ENCODE measurements around the gene SYT13. TPM values are rescaled to one million over a fixed set of nuclear protein-coding genes. Genes with fewer than 3 reads are reported as not detected.

SYT13 gene
- polyA plus RNA-seq, 1 donor (not counting 4 experiments of a cell fraction or from before 2014, with no cell fraction given), result not detected

GRCh38 chr11:45278714-45279113 is 7.4 kb downstream of the SYT13 start:
- Histone ChIP-seq H3K27me3 (ENCODE audit: control insufficient read depth, extremely low read depth, insufficient read depth, low read length) (peaks cover 14% of the 10 kb centered on the region), H3K4me2 (ENCODE audit: control insufficient read depth, extremely low read depth, insufficient read depth, low read depth, low read length) (no peak overlapping the region), H3K9me1 (ENCODE audit: control insufficient read depth, extremely low read depth, insufficient read depth, low read length) (no peaks in the 10 kb centered on the region), H4K20me1 (ENCODE audit: control insufficient read depth, extremely low read depth, insufficient read depth, low read length) (no peaks in the 10 kb centered on the region), H3K79me2 (ENCODE audit: control insufficient read depth, insufficient read depth, low read length) (no peaks in the 10 kb centered on the region), H3K27ac (ENCODE audit: control insufficient read depth, insufficient read depth, low read length) (no peak overlapping the region), H3K36me3 (ENCODE audit: control insufficient read depth in 2 of 2, extremely low read depth in 1 of 2, insufficient read depth in 2 of 2, low read length in 2 of 2) (no peaks in the 10 kb centered on the region), H3K4me1 (ENCODE audit: control insufficient read depth, extremely low read depth, insufficient read depth, low read length) (no peaks in the 10 kb centered on the region), H3K9ac (ENCODE audit: control insufficient read depth, extremely low read depth, insufficient read depth, low read length) (no peak overlapping the region), H3K9me3 (ENCODE audit: control insufficient read depth, low read depth, low read length) (no peaks in the 10 kb centered on the region), H3K4me3 (ENCODE audit: control insufficient read depth in 2 of 3, extremely low read depth in 1 of 3, insufficient read depth in 2 of 3, low read depth in 1 of 3, low read length in 3 of 3) (no peak overlapping the region), H2AFZ (ENCODE audit: control insufficient read depth, low read length) (no peak overlapping the region)
- TF ChIP-seq EZH2 (IDR thresholded peaks at IDR 0.05; ENCODE audit: low read length) (no peak), CTCF (optimal IDR thresholded peaks at IDR 0.05 in 1 of 3, IDR thresholded peaks at IDR 0.05 in 1 of 3, conservative IDR thresholded peaks at IDR 0.05 in 1 of 3; ENCODE audit: extremely low read depth in 1 of 3, insufficient read depth in 2 of 3, low read length in 3 of 3) (no peak)
- FAIRE-seq, result no peak
- dilution Hi-C loops (cut with MboI; ENCODE audit: extremely low pct_ligation_motif_present, low sequenced_read_pairs), result no loop called here
- DNase-seq (ENCODE audit: low read depth, low spot score), result no peak

- TF ChIP-seq EZH2 (IDR thresholded peaks at IDR 0.05; ENCODE audit: low read length) (no peak), CTCF (optimal IDR thresholded peaks at IDR 0.05 in 1 of 3, IDR thresholded peaks at IDR 0.05 in 1 of 3, conservative IDR thresholded peaks at IDR 0.05 in 1 of 3; ENCODE audit: extremely low read depth in 1 of 3, insufficient read depth in 2 of 3, low read length in 3 of 3) (no peak)
- Histone ChIP-seq H3K9me1 (ENCODE audit: control insufficient read depth, extremely low read depth, insufficient read depth, low read length) (no peaks in the 10 kb centered on the region), H3K9me3 (ENCODE audit: control insufficient read depth, low read depth, low read length) (no peaks in the 10 kb centered on the region), H3K4me2 (ENCODE audit: control insufficient read depth, extremely low read depth, insufficient read depth, low read depth, low read length) (no peak overlapping the region), H3K4me3 (ENCODE audit: control insufficient read depth in 2 of 3, extremely low read depth in 1 of 3, insufficient read depth in 2 of 3, low read depth in 1 of 3, low read length in 3 of 3) (no peak overlapping the region), H3K9ac (ENCODE audit: control insufficient read depth, extremely low read depth, insufficient read depth, low read length) (no peak overlapping the region), H3K79me2 (ENCODE audit: control insufficient read depth, insufficient read depth, low read length) (no peaks in the 10 kb centered on the region), H3K4me1 (ENCODE audit: control insufficient read depth, extremely low read depth, insufficient read depth, low read length) (no peaks in the 10 kb centered on the region), H3K27me3 (ENCODE audit: control insufficient read depth, extremely low read depth, insufficient read depth, low read length) (no peaks in the 10 kb centered on the region), H3K36me3 (ENCODE audit: control insufficient read depth in 2 of 2, extremely low read depth in 1 of 2, insufficient read depth in 2 of 2, low read length in 2 of 2) (no peaks in the 10 kb centered on the region), H2AFZ (ENCODE audit: control insufficient read depth, low read length) (no peak overlapping the region), H3K27ac (ENCODE audit: control insufficient read depth, insufficient read depth, low read length) (no peak overlapping the region), H4K20me1 (ENCODE audit: control insufficient read depth, extremely low read depth, insufficient read depth, low read length) (no peaks in the 10 kb centered on the region)
- dilution Hi-C loops (cut with MboI; ENCODE audit: extremely low pct_ligation_motif_present, low sequenced_read_pairs), result no loop called here
- DNase-seq (ENCODE audit: low read depth, low spot score) (no peak), FAIRE-seq (no peak)
Measured at GRCh38 chr11:45275828-45276227, 10.3 kb downstream of the SYT13 start.

Data from keratinocyte (primary cell).